NCI-H446 treated with DMSO at 0.1 percent for 48 hours (cell line): Measurements from ENCODE around the gene CACNA1C.

Source experiments
- DNase-seq: peaks from one replicate; lab custom pipeline; 2025; lab: John Stamatoyannopoulos, UW

CACNA1C gene

DNA sequence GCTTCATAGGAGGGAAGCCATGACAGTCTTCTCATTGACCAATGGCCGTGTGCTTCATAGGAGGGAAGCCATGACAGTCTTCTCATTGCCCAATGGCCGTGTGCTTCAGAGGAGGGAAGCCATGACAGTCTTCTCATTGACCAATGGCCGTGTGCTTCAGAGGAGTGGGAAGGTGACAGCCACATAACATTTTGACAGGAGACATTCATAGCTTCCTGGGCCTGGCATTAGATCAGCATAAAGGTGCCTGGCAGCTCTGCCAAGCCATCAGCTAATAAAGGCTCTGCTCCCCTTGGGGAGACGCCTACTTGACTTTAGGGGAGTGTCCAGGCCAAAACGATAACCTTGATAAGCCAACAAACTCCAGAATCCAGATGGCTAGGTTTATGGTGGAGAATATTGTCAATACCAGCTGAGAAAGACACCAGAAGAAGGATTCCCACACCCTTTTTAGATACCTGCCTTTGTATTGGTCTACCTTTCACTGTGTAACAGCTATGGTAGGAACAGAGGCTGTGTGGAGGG, 468.0 kb downstream of the CACNA1C start:
- no peak for DNase-seq

DNA sequence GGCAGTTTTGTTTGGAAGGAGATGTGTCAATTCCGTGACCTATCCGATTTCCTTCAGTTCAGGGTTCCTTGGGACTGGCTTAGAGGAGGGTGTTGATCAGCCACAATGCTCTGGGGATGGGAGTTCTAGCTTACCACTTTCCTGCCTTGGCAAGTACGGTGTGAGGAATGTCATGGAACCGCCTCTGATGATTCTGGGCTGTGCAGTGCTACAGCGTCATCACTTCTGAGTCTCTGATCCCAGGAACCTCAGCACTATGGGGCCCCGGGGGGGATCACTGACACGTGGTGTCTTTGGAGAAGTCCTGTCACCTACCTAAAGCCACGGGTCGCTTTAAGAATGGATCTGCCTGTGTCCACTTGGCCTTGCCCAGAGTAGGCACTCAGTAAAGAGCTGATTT, 470.5 kb downstream of the CACNA1C start:
- no peak for DNase-seq

DNA sequence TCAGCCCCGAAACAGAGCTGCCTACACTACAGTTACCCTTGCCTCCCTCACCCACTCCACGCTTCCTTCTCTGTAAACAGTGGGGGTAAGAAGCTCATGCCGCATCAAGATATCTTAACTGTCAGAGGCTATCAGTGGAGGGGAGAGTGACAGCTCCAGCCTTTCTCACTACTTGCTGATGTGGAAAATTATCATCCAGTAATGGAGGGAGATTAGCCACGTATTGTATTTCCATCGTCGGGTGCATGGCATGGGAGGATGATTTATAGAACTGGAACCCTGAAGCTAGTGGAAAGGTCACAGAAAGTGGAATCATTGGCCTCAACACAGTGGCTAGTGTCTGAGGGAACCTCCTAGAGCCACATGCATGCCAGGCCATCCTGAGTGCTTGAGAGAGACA, 471.1 kb downstream of the CACNA1C start:
- DNase-seq: no peak

DNA sequence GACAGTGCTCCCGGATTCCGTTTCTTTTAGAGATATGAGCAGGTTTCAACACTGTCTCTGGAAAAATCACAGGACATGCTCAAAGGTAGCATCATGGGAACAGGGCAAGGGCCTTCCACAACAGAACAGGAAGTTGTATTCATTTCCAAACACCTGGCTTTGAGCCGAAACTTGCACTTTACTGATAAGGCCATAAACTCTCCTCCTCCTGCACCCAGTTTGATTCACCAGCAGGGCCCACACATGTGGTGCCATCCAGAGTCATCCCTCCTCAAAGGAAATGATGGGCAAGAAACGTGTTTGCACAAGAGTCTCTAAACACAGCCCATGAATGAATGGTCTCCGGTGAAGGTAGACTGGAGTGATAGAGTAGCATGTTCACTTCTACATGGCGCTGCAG, 473.6 kb downstream of the CACNA1C start:
- DNase-seq: no peak

- DNase-seq: no peak
These were observed 475.2 kb downstream of the CACNA1C start for GRCh38 chr12:2528001-2528400.

GRCh38 chr12:2529807-2530206, 477.0 kb downstream of the CACNA1C start:
- no peak for DNase-seq

DNA sequence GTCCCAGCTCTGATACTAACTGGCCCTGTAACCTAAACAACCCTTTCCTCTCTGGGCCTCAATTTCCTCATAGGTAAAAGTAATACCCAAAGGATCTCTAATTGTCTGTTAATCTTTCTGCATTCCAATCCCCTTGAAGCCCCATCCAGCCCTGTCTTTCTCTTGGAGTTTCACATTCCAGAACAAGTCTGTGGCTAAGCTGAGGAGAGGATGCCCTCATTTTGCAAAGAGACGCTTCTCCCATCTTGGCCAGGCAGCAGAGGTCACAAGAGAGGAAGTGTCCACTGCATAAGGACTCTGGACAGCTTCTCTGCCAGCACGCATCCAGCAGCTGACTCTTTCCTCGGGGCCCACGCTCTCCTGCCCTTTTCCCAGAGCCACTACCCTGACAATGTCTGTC, 478.6 kb downstream of the CACNA1C start:
- no peak for DNase-seq

- DNase-seq: no peak
These were observed 480.2 kb downstream of the CACNA1C start for GRCh38 chr12:2533036-2533435.

- DNase-seq: no peak
These were observed 482.9 kb downstream of the CACNA1C start for GRCh38 chr12:2535583-2536204.

GRCh38 chr12:2536724-2537123, 483.9 kb downstream of the CACNA1C start:
- no peak for DNase-seq

GRCh38 chr12:2537868-2538541, 485.2 kb downstream of the CACNA1C start:
- DNase-seq: no peak

DNA sequence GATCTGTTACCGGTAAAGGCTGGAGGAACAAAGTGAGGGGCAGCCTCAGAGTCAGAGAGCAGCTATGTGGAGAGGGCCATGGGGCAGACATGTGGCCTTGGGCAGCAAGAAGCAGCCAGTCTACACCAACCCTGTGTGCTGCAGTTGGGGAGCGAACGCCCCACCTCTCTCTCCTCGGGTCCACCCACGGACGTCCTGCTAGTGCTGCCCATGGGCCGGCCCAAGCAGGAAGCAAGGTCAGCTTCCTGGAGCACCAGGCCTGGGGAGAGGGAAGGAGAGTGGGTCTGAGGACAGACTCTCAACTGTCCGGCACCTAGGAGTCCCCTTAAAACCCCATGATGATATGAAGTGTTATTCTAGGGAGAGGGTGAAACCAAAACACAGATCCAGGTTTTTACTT, 487.2 kb downstream of the CACNA1C start:
- no peak for DNase-seq

- no peak for DNase-seq
These were observed 487.8 kb downstream of the CACNA1C start for GRCh38 chr12:2540535-2540941.

GRCh38 chr12:2541631-2542204, 488.9 kb downstream of the CACNA1C start:
- DNase-seq: no peak

DNA sequence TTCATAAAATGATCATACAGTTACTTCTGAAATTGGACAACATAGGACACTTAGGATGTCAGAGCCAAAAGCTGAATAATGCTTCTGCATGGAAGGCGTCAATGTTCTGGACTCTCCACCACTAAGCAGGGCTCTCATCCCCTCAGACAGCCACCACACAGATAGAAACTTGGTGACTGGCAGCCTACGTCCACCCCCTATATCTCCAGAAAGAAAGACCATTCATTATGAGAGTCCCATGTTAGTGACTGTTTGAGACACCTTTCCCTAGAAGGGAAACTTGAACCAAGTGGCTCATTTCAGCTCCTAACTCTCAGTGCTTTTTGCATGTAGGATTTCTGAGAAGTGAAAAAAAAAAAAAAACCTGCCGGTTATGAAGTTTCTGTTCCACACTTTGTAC, 491.0 kb downstream of the CACNA1C start:
- no peak for DNase-seq

DNA sequence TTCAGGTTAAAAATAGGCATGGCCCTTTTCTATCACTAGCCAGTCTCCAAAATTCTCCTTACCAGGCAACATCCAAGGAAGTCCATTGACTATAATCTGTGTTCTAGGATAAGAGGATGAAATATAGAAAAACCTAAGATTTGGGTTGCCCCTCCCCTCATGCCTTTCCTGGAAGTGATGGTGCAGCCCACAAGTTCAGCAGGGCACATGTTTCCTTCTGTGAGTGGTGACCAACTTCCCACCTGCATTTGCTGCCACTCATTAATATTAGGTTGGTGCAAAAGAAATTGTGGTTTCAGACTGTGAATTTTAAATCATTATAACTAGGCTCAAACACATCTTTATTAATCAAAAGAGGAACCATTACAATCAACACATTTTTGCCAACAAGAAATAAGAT, 491.4 kb downstream of the CACNA1C start:
- no peak for DNase-seq

GRCh38 chr12:2547273-2548044, 494.7 kb downstream of the CACNA1C start:
- DNase-seq: no peak

- no peak for DNase-seq
These were observed 495.3 kb downstream of the CACNA1C start for GRCh38 chr12:2548081-2548480.

DNA sequence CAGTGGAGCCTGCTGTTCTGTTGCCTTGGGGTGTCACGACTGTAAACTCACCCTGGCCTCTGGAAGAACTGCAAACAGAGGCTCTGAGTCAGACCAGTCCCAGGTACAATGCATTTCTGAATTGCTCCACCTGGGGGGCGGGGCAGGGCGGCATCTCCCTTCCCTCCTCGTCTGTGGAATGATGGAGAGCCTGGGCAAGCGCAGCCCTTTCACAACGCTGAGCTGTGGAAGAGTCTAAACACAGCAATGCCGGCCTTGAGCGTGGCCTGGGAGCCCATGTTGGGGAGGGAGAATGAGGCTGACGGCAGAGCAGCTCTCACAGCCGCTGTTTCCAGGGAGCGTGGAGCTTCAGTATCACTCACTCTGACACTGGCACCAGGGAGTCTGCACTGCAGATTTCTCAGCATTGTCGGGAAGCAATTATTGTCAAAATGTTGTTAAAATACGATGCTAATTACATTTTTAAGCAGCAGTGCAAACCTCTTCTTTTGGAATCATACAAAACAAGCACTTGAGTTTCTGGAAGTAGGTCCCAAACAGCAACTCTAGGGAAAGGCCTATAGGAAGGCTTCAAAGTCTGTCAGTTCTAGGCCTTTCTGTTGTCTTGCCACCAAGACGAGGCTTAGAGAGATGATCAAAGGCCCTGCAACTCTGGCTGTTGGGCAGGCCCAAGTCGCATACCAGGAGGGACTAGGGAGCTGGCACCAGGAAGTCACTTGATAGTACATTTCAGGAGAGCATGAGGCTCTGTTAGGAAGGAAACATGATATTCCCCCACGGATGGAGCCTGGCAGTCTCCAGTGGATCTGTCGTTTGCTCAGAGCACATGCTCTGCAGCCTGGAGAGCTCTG, 498.0 kb downstream of the CACNA1C start:
- no peak for DNase-seq

- no peak for DNase-seq
These were observed 498.7 kb downstream of the CACNA1C start for GRCh38 chr12:2551412-2551900.

- no peak for DNase-seq
These were observed 499.4 kb downstream of the CACNA1C start for GRCh38 chr12:2552000-2552756.
